Testis (tissue), 2 donors: ENCODE measurements around the gene CEP85L.

Experiments used
- POLR2A ChIP-seq: fragments of 450-650 bp; IDR thresholded peaks from one replicate; pipeline ENCODE4 v1.6.1; 2017; ENCODE audit warnings: antibody characterized with exemption, mild to moderate bottlenecking, moderate library complexity
- TF ChIP-seq, protein P1 (sequence below), 3 experiments: fragments of 450-650 bp in 2 of 3; fragments of 200-600 bp in 1 of 3; sonication (generic) in 1 of 3; IDR thresholded peaks; one replicate each; pipeline ENCODE4 v1.5.1; 2016 to 2019; ENCODE audit warnings: antibody characterized with exemption in 3 of 3, mild to moderate bottlenecking in 2 of 3, moderate library complexity in 1 of 3

- TF ChIP-seq POLR2A: no peak
- TF ChIP-seq, protein P1, sequence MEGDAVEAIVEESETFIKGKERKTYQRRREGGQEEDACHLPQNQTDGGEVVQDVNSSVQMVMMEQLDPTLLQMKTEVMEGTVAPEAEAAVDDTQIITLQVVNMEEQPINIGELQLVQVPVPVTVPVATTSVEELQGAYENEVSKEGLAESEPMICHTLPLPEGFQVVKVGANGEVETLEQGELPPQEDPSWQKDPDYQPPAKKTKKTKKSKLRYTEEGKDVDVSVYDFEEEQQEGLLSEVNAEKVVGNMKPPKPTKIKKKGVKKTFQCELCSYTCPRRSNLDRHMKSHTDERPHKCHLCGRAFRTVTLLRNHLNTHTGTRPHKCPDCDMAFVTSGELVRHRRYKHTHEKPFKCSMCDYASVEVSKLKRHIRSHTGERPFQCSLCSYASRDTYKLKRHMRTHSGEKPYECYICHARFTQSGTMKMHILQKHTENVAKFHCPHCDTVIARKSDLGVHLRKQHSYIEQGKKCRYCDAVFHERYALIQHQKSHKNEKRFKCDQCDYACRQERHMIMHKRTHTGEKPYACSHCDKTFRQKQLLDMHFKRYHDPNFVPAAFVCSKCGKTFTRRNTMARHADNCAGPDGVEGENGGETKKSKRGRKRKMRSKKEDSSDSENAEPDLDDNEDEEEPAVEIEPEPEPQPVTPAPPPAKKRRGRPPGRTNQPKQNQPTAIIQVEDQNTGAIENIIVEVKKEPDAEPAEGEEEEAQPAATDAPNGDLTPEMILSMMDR (IDR thresholded peaks at IDR 0.05): no peak
These were observed 15.3 kb downstream of the CEP85L start for GRCh38 chr6:118635909-118636735.
